Activated T-helper 1 cell treated with Interleukin-2 at 50 U/mL for 16 hours (primary cell): ENCODE results near the gene CHAF1A.

Source experiments
- DNase-seq: peaks from one replicate; pipeline ENCODE4 v3.0.0-alpha.2; 2020; ENCODE audit warnings: low read depth

CHAF1A gene

GRCh38 chr19:4456476-4456842 is 54.0 kb downstream of the CHAF1A start:
- no peak for DNase-seq

- DNase-seq = peak; percentile 20
Observed at GRCh38 chr19:4456843-4457653, 54.6 kb downstream of the CHAF1A start.

GRCh38 chr19:4457654-4458395 is 55.4 kb downstream of the CHAF1A start, which contains the start of gene UBXN6:
TSS of gene UBXN6 (minus strand) at chr19:4457794. CDS start at chr19:4457697, 97 bp downstream.
- DNase-seq = peak; percentile 97

DNA sequence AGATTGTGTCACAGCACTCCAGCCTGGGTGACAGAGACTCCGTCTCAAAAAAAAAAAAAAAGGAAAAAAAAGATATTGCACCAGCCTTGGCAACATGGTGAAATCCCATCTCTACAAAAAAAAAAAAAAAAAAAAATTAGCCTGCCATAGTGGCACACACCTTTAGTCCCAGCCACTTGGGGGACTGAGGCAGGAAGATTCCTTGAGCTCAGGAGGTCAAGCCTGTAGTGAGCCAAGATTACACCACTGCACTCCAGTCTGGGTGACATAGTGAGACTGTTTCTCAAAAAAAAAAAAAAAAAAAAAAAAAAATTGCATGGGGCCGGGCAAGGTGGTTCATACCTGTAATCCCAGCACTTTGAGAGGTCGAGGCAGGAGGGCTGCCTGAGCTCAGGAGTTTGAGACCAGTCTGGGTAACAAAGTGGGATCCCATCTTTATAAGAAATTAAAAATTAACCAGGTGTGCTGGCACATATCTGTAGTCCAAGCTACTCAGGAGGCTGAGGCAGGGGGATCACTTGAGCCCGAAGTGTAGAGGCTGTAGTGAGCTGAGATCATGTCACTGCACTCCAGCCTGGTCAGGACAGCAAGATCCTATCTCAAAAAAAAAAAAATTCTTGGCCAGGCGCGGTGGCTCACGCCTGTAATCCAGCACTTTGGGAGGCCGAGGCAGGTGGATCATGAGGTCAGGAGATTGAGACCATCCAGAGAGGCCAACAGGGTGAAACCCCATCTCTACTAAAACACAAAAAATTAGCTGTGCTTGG is 62.6 kb downstream of the CHAF1A start:
- DNase-seq = no peak

GRCh38 chr19:4467835-4468234 is 65.4 kb downstream of the CHAF1A start:
- no peak for DNase-seq

DNA sequence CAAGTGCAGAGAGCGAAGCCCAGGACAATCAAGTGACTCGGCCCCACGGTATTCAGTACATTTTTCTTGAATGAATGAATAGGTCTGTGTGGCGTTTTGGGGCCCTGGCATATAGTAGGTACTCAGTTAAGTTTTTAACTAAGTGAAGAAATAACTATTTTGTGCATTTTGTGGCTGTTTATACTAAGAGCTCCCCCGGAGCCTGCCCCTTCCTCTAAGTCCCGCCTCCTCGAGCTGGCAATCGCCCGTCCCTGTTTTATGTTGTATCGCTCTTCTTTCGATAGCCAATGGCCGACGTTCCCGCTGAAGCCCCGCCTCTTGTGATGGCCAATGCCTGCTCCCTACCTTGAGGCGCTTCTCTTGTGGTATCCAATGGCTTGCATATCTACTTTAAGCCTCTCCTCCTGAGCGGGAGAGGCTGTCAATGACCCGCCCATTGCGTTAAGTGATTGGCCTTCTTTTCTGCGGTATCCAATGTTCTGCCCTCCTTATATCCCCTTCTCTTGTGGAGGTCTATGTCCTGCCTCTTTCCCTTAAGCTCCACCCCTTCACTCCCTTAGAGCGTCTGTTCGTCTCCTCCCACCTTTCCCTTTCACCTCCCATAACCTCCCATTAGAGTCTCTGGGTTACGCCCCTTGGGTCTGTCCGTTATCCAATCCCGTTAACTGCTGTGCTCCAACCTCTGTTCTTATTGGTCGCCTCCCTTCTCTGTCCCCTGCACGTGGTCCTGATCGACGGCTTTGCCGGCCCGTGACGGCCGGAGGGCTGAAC is 69.1 kb downstream of the CHAF1A start:
- peak; percentile 96 for DNase-seq

- no peak for DNase-seq
Observed at GRCh38 chr19:4472174-4472974, 69.9 kb downstream of the CHAF1A start, which contains the start of gene HDGFL2. TSS of gene HDGFL2 (plus strand) at chr19:4472297. CDS start at chr19:4472351, 54 bp downstream.

DNA sequence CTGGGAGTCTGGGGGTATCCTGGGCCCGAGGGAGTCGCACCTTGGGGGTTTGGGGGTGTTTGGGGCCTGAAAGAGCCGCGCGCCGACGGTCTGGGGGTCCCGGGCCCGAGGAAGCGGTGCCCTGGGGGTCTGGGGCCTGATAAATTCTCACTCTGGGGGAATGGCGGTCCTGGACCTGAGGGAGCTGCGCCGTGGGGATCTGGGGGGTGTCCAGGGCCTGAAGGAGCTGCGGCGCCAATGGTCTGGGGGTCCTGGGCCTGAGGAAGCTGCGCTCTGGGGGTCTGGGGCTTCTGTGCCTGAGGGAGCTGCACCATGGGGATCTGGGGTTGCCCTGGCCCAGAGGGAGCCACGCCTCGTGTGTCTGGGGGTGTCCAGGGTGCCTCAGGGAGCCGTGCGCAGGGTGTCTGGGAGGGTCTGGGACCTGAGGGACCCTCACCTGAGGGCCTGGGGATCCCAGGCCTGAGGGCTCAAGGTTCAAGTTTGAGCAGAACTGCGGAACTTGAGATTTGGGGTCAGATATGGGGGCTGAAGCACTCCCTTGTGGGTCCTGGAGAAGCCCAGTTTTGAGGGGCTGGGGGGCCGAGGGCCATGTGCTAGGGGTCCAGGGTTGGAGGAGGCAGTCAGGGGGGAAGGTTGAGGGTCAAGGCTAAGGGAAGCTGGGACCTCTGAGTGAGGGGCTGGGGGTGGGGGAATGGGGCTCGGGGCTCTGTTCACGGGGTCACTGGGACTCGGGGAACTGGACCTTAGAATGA is 70.7 kb downstream of the CHAF1A start:
- no peak for DNase-seq

GRCh38 chr19:4473763-4474513 is 71.5 kb downstream of the CHAF1A start:
- no peak for DNase-seq

- DNase-seq = no peak
Observed at GRCh38 chr19:4474514-4475022, 72.1 kb downstream of the CHAF1A start.

GRCh38 chr19:4477034-4477801 is 74.8 kb downstream of the CHAF1A start:
- no peak for DNase-seq

DNA sequence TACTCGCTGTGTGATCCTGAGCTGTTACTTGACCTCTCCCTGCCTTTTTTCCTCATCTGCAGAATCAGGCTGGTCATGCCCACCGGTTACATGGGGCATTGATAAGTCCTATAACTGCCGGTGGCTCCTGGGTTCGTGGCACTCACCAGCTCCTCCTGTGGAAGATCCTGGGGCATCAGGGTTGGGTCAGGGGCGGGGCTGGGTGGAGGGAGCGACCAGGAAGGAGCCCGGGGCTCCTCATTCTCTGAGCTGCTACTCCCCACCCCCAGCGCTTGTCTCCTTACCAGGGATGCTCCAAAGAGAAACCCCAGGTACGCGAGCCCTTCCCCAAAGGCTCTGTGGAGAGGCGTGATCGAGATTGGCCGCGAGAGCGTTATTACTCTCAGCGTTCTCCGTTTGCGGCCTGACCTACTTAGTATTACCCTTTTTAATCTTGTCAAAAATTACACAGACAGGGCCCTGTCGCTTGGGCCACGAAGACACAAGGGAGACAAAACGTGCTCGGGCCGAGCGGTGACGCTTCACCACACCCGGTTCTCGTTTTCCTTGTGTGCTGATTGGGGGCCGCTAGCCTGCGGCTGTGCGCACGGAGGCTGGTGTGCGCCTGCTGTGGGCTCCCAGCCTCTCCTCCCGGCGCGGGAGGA is 80.4 kb downstream of the CHAF1A start:
- DNase-seq = no peak

DNA sequence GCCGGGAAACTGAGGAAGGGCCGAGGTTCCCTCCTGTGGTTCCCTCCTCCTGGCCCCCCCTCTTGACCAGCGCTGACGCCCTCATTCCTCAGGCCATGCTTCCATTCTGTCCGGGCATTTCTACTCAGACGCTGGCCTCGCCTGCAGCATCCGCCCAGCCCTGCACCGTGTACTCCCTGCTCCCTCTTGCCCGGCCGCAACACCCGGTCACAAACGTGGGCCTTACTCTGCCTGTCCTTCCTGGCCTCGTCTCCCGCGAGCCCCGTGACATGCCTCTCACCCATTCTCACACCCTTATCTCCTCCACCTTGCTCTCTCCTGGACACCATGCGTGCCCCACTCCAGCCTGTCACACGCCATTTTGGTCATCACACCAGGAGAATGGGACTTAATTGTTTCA is 80.9 kb downstream of the CHAF1A start:
- DNase-seq = no peak

- DNase-seq = no peak
Observed at GRCh38 chr19:4487572-4487971, 85.1 kb downstream of the CHAF1A start.

DNA sequence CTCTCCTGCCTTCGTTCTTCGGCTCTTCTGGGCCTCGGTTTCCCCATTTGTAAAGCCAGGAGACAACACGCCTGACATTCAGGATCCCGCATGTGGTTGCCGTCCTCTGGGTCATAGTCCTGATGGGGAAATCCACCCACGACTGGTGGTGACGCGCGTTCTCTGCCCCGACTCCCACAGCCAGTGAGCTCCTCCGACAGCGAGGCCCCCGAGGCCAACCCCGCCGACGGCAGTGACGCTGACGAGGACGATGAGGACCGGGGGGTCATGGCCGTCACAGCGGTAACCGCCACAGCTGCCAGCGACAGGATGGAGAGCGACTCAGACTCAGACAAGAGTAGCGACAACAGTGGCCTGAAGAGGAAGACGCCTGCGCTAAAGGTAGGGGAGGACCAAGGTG is 86.1 kb downstream of the CHAF1A start:
- DNase-seq = no peak

- DNase-seq = no peak
Observed at GRCh38 chr19:4491446-4491845, 89.0 kb downstream of the CHAF1A start.

DNA sequence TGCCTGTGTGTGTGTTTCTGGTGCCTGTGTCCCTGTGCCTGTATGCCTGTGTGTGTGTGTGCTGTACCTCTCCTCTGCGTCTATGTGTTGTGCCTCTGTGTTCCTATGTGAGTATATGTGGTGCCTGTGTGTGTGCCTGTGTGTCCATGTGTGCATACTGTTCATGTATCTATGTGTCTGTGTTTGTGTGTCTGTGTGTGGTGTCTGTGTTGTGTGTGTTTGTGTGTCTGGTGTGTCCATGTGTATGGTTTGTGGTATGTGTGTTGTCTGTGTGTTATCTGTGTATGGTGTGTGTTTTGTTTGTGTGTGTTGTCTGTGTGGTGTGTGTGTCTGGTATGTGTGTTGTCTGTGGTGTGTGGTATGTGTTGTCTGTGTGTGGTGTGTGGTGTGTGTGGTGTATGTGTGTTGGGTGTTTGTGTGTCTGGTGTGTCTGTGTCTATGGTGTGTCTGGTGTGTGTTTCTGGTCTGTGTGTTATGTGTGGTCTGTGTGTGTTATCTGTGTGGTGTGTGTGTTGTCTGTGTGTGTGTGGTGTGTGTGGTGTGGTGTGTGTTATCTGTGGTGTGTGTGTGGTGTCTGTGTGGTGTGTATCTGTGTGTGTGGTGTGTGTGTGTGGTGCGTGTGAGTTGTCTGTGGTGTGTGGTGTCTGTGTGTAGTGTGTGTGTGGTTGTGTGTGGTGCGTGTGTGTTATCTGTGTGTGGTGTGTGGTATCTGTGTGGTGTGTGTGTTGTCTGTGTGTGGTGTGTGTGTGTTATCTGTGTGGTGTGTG is 90.1 kb downstream of the CHAF1A start:
- DNase-seq = no peak
